Endodermal cell (in vitro differentiated cells): Measurements from ENCODE around the gene MRPL40. TPM values are rescaled to one million over a fixed set of nuclear protein-coding genes. Genes with fewer than 3 reads are reported as not detected.

ENCODE experiments used
- DNase-seq: peaks from one replicate; pipeline ENCODE4 v3.0.0-alpha.2; 2017
- H3K27ac ChIP-seq: 2 replicates; pipeline ENCODE4 v1.5.1; 2013; ENCODE audit warnings: mild to moderate bottlenecking, low read depth, low read length, moderate library complexity
- H3K27me3 ChIP-seq: 2 replicates; pipeline ENCODE4 v1.6.1; 2013; ENCODE audit warnings: mild to moderate bottlenecking, low read length, moderate library complexity; ENCODE audit not compliant: insufficient read depth, control insufficient read depth, poor library complexity, severe bottlenecking
- H3K36me3 ChIP-seq: 2 replicates; pipeline ENCODE4 v1.7.0; 2013; ENCODE audit warnings: mild to moderate bottlenecking, low read length, moderate library complexity; ENCODE audit not compliant: control insufficient read depth, insufficient read depth
- H3K4me1 ChIP-seq: one replicate; pipeline ENCODE4 v1.7.0; 2013; ENCODE audit warnings: low read length; ENCODE audit not compliant: control insufficient read depth, insufficient read depth
- H3K4me3 ChIP-seq: 2 replicates; pipeline ENCODE4 v1.5.1; 2013; ENCODE audit warnings: mild to moderate bottlenecking, low read length, moderate library complexity
- H3K9ac ChIP-seq: 2 replicates; pipeline ENCODE4 v1.6.1; 2013; ENCODE audit warnings: mild to moderate bottlenecking, low read length, moderate library complexity; ENCODE audit not compliant: poor library complexity, severe bottlenecking; ENCODE audit errors: extremely low read depth
- H3K9me3 ChIP-seq: 2 replicates; pipeline ENCODE4 v1.6.1; 2013; ENCODE audit warnings: mild to moderate bottlenecking, low read length, moderate library complexity; ENCODE audit not compliant: control insufficient read depth
- H3K27ac Mint-ChIP-seq: 2 replicates; pipeline ENCODE4 v1.8.0; 2020; ENCODE audit warnings: mixed read lengths
- H3K27me3 Mint-ChIP-seq: 2 replicates; pipeline ENCODE4 v1.8.0; 2021; ENCODE audit warnings: mild to moderate bottlenecking, mixed read lengths; ENCODE audit not compliant: insufficient read depth
- H3K36me3 Mint-ChIP-seq: 2 replicates; pipeline ENCODE4 v1.8.0; 2020; ENCODE audit warnings: low read depth, mixed read lengths
- H3K4me1 Mint-ChIP-seq: 2 replicates; pipeline ENCODE4 v1.8.0; 2020; ENCODE audit warnings: mixed read lengths
- H3K4me3 Mint-ChIP-seq: 2 replicates; pipeline ENCODE4 v1.8.0; 2020; ENCODE audit warnings: mild to moderate bottlenecking, moderate library complexity, mixed read lengths
- H3K9me3 Mint-ChIP-seq: 2 replicates; pipeline ENCODE4 v1.8.0; 2020; ENCODE audit warnings: mild to moderate bottlenecking, mixed read lengths
- CTCF ChIP-seq: fragments of 200-600 bp; sonication (generic); conservative IDR thresholded peaks from 2 replicates; pipeline ENCODE4 v1.5.0; 2021; ENCODE audit warnings: antibody characterized with exemption, mild to moderate bottlenecking
- WGBS, 2 experiments: methylation state at CpG; one replicate each; pipeline versions ENCODE4 v1.1.5 to v1.1.7; 2013; ENCODE audit warnings: missing lambda C conversion rate in 2 of 2, mixed read lengths in 1 of 2; ENCODE audit not compliant: insufficient coverage in 1 of 2, insufficient read length in 1 of 2; 5-methylcytosine and 5-hydroxymethylcytosine counted together
- total RNA-seq, 2 donors: library from RNA; stranded (reverse); fragmentation: NEBNext Ultra II Directional in 1 of 2; extraction: Animal tissue kit (Norgen Biotek cat#: 25700) in 1 of 2; gene quantifications; 2 replicates in 1 of 2; 3 replicates in 1 of 2; pipeline ENCODE4 v1.2.1, GENCODE V29; 2021

Gene MRPL40
- total RNA-seq, 2 donors from 2014 or later = 20.3 to 26.5 TPM

DNA sequence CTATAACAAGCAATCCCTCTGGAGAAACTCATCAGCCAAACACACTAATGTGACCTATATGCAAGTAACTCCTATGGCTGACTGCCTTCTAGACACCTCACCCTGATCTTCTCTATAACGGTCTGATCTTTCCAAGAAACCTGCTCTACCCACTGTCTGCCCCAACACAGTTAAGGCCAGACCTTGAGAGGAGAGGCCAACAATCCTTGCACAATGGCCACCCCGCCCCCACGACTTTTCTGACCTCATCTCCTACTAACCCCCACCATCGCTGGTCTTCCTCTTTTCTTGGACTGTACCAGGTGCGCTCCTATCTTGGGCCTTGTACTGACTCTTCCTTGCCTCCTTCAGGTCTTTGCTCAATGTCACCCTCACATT, 13.3 kb upstream of the MRPL40 start:
- Mint-ChIP-seq H3K4me3 (no peak overlapping the region), H3K4me1 (peaks cover 27% of the 10 kb centered on the region), H3K36me3 (peaks cover 10% of the 10 kb centered on the region), H3K27ac (peak overlapping the region; percentile 42), H3K9me3 (no peaks in the 10 kb centered on the region), H3K27me3 (no peaks in the 10 kb centered on the region)
- peaks cover 16% of the 10 kb centered on the region for H3K4me1 ChIP-seq
- DNase-seq = peak; percentile 51
- H3K9me3 ChIP-seq = no peaks in the 10 kb centered on the region
- H3K9ac ChIP-seq = peak overlapping the region; percentile 52
- no peak for TF ChIP-seq CTCF
- H3K36me3 ChIP-seq = peaks cover 13% of the 10 kb centered on the region
- H3K27ac ChIP-seq = peak overlapping the region; percentile 9
- H3K4me3 ChIP-seq = peak overlapping the region; percentile 38
- no peaks in the 10 kb centered on the region for H3K27me3 ChIP-seq
- 85 to 94% methylated on average over 2 to 5 of the region's 5 CpGs for WGBS, 2 experiments

DNA sequence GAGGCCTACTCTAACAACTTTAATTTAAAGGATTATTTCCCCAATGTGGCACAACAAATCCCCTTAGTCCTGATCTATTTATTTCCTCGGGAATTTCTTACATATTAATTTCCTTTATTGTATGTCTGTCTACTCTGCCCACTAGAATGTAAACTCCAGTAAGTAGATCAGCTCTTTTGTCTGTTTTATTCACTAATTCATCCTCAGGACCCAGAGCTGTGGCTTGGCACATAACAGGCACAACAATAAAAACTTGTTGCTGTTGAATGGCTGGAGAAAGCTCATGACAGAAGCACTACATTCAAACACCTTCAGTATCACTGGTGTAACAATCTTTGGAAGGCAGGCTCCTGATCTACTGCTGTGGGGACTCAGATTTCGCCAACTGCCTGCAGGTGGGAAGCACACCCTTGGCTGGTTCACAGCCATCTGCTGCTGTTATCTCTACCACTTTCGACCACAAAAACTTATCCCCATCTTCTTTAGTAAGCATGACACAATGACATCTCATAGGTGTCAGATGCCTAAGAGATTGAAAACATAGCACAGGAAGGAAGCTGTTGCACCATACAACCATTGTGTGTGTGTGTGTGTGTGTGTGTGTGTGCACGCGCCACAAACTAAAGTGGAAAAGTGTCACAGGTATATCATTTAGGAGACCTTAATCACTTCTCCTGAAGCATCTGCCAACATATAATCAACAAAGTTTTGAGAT, 12.7 kb upstream of the MRPL40 start:
- peaks cover 27% of the 10 kb centered on the region for H3K4me1 Mint-ChIP-seq

GRCh38 chr22:19420321-19420720, 12.0 kb upstream of the MRPL40 start:
- peaks cover 13% of the 10 kb centered on the region for H3K36me3 ChIP-seq
- no peak for TF ChIP-seq CTCF
- DNase-seq = no peak
- 93 to 100% methylated on average over 3 to 6 of the region's 6 CpGs for WGBS, 2 experiments
- Mint-ChIP-seq H3K27me3 (no peaks in the 10 kb centered on the region), H3K27ac (no peak overlapping the region), H3K9me3 (no peaks in the 10 kb centered on the region), H3K36me3 (peaks cover 10% of the 10 kb centered on the region), H3K4me3 (no peak overlapping the region), H3K4me1 (peaks cover 27% of the 10 kb centered on the region)
- H3K27ac ChIP-seq = no peak overlapping the region
- H3K4me1 ChIP-seq = peaks cover 16% of the 10 kb centered on the region
- no peaks in the 10 kb centered on the region for H3K27me3 ChIP-seq
- H3K9me3 ChIP-seq = no peaks in the 10 kb centered on the region
- H3K4me3 ChIP-seq = no peak overlapping the region
- H3K9ac ChIP-seq = no peak overlapping the region

More for the DNA sequence above, 12.7 kb upstream of the MRPL40 start:
- Histone ChIP-seq H3K4me1 (peaks cover 16% of the 10 kb centered on the region), H3K27ac (peak overlapping the region; percentile 9), H3K36me3 (peaks cover 13% of the 10 kb centered on the region), H3K9ac (peak overlapping the region; percentile 52), H3K27me3 (no peaks in the 10 kb centered on the region), H3K4me3 (peak overlapping the region; percentile 38), H3K9me3 (no peaks in the 10 kb centered on the region)
- no peaks in the 10 kb centered on the region for H3K27me3 Mint-ChIP-seq
- 76 to 83% methylated on average over 2 to 4 of the region's 5 CpGs for WGBS, 2 experiments
- DNase-seq = peak; percentile 81
- no peak overlapping the region for H3K4me3 Mint-ChIP-seq
- peaks cover 10% of the 10 kb centered on the region for H3K36me3 Mint-ChIP-seq
- H3K9me3 Mint-ChIP-seq = no peaks in the 10 kb centered on the region
- H3K27ac Mint-ChIP-seq = peak overlapping the region; percentile 42
- no peak for TF ChIP-seq CTCF
